PC-9 (cell line): Measurements from ENCODE around the gene CYBRD1. TPM values are rescaled to one million over a fixed set of nuclear protein-coding genes. Genes with fewer than 3 reads are reported as not detected.
"Not testable (repeated sequence)": the region's sequence is repeated elsewhere in the genome, so short reads cannot be mapped to it uniquely, and the experiment has no call there.

Source experiments
- BruUV-seq: library from RNA; stranded (reverse); fragments of 400-500 nt; replicated peaks from 2 replicates; lab custom pipeline; 2021; lab: Mats Ljungman, UMichigan
- CTCF ChIA-PET: fragments of 300-600 bp; sonication (Branson Sonifier 250); formaldehyde crosslinking; loops from one replicate; lab custom pipeline; 2022; ENCODE audit warnings: antibody characterized with exemption; lab: Charles Lee
- POLR2A ChIA-PET: fragments of 300-600 bp; sonication (Branson Sonifier 250); formaldehyde crosslinking; loops from one replicate; lab custom pipeline; 2022; ENCODE audit warnings: antibody characterized with exemption; ENCODE audit not compliant: unreplicated experiment; lab: Charles Lee
- DNase-seq, 2 experiments: peaks; one replicate each; pipeline versions ENCODE4 v3.0.0 to v3.0.0-alpha.2; 2015 to 2022; ENCODE audit warnings: mixed read lengths in 1 of 2
- H2AFZ ChIP-seq: fragments of 200-600 bp; sonication (generic); 2 replicates; pipeline ENCODE4 v1.8.1; 2017; ENCODE audit warnings: antibody characterized with exemption
- H3F3A ChIP-seq: fragments of 200-600 bp; sonication (generic); 2 replicates; pipeline ENCODE4 v1.8.1; 2017; ENCODE audit warnings: antibody characterized with exemption, mild to moderate bottlenecking, low read depth; ENCODE audit not compliant: insufficient read depth
- H3K27ac ChIP-seq: fragments of 200-600 bp; sonication (generic); 2 replicates; pipeline ENCODE4 v1.6.1; 2016; ENCODE audit warnings: mixed run types
- H3K27me3 ChIP-seq: fragments of 200-600 bp; sonication (generic); 2 replicates; pipeline ENCODE4 v1.6.1; 2016; ENCODE audit warnings: low read depth, mixed run types; ENCODE audit not compliant: insufficient read depth
- H3K36me3 ChIP-seq: fragments of 200-600 bp; sonication (generic); 2 replicates; pipeline ENCODE4 v1.6.1; 2016; ENCODE audit warnings: low read depth, mixed run types
- H3K4me1 ChIP-seq: fragments of 200-600 bp; sonication (generic); replicated peaks from 2 replicates; pipeline ENCODE4 v1.6.1; 2016; ENCODE audit warnings: mixed run types; ENCODE audit not compliant: insufficient read depth
- H3K4me2 ChIP-seq: fragments of 200-600 bp; sonication (generic); 2 replicates; pipeline ENCODE4 v1.6.1; 2017; ENCODE audit warnings: mixed run types
- H3K4me3 ChIP-seq: fragments of 200-600 bp; sonication (generic); 2 replicates; pipeline ENCODE4 v1.6.1; 2016; ENCODE audit warnings: mixed run types
- H3K79me2 ChIP-seq: fragments of 200-600 bp; sonication (generic); 2 replicates; pipeline ENCODE4 v1.6.1; 2017; ENCODE audit warnings: low read depth, mixed run types
- H3K9me2 ChIP-seq: fragments of 200-600 bp; sonication (generic); 2 replicates; pipeline ENCODE4 v1.8.1; 2017; ENCODE audit warnings: mild to moderate bottlenecking; ENCODE audit not compliant: insufficient read depth
- H3K9me3 ChIP-seq: fragments of 200-600 bp; sonication (generic); 2 replicates; pipeline ENCODE4 v1.8.1; 2016; ENCODE audit warnings: low read depth; ENCODE audit not compliant: insufficient read depth
- H4K20me1 ChIP-seq: fragments of 200-600 bp; sonication (generic); 2 replicates; pipeline ENCODE4 v1.8.1; 2017; ENCODE audit not compliant: insufficient read depth
- EZH2 ChIP-seq: fragments of 200-600 bp; sonication (generic); IDR thresholded peaks from 2 replicates; pipeline ENCODE4 v1.8.0; 2017; ENCODE audit warnings: antibody characterized with exemption, low read depth
- intact Hi-C: fragments of 100-400 bp; cut with micrococcal nuclease; formaldehyde crosslinking; loops from one replicate; pipeline ENCODE4 v1.10.0; 2022; ENCODE audit not compliant: unreplicated experiment
- total RNA-seq: library from RNA; stranded (reverse); gene quantifications from 2 replicates; pipeline ENCODE4 v1.2.3, GENCODE V29; 2021
- TF ChIP-seq, protein P1 (sequence below): fragments of 200-600 bp; sonication (generic); conservative IDR thresholded peaks from 2 replicates; pipeline ENCODE4 v1.6.1; 2017; ENCODE audit warnings: mixed run types, antibody characterized with exemption, mild to moderate bottlenecking, moderate library complexity

The CYBRD1 gene
- total RNA-seq, 1 experiment from 2014 or later, result 125 TPM

DNA sequence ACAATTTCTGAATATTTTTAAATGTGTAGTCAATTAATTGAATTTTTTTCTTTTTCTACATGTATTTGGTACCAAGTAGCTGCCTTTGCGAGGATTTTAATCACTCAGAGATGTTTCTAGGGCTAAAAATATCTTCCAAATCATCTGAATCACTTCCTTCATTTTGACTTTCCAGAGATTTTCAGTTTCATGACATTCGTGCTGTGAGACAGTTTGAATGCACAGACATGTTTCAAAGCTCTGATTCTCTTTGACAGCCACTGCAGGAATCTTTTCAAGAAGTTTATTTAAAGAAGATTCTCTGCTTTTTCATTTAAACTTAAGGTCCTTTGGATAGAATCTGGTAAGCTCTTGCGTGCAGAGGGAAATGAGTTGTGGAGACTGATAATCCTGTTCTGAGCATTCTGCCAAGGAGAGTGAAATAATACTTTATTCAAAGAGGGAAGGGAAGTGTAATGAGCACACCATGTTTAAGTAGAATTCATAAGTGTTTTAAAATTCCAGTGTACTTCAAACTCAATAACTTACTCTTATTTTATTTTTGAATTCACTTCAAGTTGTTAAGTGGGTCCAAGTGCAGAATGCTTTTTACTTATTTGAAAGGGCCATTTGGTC is 9.7 kb downstream of the CYBRD1 start:
- POLR2A ChIA-PET, result no interaction called here
- CTCF ChIA-PET, result interaction anchor here (0.7 kb wide), 1 partner anchor 161 kb away, joined by 3 read pairs; no protein-coding TSS in a partner anchor
- no peak for DNase-seq
- Histone ChIP-seq H2AFZ (no peak overlapping the region), H3F3A (no peaks in the 10 kb centered on the region), H3K27ac (no peak overlapping the region), H3K9me2 (no peaks in the 10 kb centered on the region), H3K4me1 (no peaks in the 10 kb centered on the region), H3K27me3 (no peaks in the 10 kb centered on the region), H3K36me3 (no peaks in the 10 kb centered on the region), H3K79me2 (peaks cover 19% of the 10 kb centered on the region), H3K4me3 (no peak overlapping the region), H3K4me2 (no peak overlapping the region), H4K20me1 (no peaks in the 10 kb centered on the region), H3K9me3 (peaks cover 5% of the 10 kb centered on the region; the same call in 1 of the 2 replicates)
- BruUV-seq, result no TSS peak
- intact Hi-C loops, result no loop called here
- TF ChIP-seq, protein P1, sequence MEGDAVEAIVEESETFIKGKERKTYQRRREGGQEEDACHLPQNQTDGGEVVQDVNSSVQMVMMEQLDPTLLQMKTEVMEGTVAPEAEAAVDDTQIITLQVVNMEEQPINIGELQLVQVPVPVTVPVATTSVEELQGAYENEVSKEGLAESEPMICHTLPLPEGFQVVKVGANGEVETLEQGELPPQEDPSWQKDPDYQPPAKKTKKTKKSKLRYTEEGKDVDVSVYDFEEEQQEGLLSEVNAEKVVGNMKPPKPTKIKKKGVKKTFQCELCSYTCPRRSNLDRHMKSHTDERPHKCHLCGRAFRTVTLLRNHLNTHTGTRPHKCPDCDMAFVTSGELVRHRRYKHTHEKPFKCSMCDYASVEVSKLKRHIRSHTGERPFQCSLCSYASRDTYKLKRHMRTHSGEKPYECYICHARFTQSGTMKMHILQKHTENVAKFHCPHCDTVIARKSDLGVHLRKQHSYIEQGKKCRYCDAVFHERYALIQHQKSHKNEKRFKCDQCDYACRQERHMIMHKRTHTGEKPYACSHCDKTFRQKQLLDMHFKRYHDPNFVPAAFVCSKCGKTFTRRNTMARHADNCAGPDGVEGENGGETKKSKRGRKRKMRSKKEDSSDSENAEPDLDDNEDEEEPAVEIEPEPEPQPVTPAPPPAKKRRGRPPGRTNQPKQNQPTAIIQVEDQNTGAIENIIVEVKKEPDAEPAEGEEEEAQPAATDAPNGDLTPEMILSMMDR, result no peak
- no peak for TF ChIP-seq EZH2

DNA sequence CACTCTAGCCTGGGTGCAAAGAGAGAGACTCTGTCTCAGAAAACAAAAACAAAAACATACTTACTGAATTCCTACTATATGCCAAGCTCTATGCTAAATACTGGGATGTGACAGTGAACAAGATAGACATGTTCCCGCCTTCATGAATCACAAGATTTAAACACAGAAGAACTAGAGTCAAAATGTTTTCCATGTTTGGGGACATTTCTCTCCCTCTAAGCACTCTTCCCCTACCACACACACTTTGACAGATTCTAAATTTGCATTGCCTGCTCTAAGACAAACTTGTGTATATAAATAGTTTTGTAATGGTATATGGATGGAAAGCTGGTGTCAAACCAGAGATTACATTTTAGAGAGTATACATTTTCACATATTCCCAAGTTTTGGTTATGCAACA is 11.1 kb downstream of the CYBRD1 start:
- CTCF ChIA-PET, result no interaction called here
- H3K27me3 ChIP-seq, result no peaks in the 10 kb centered on the region
- H3K27ac ChIP-seq, result no peak overlapping the region
- H3K4me3 ChIP-seq, result no peak overlapping the region
- TF ChIP-seq, protein P1, result no peak
- no peak for TF ChIP-seq EZH2
- H3K36me3 ChIP-seq, result no peaks in the 10 kb centered on the region
- H3K4me1 ChIP-seq, result no peaks in the 10 kb centered on the region
- no peaks in the 10 kb centered on the region for H4K20me1 ChIP-seq
- peaks cover 5% of the 10 kb centered on the region; the same call in 1 of the 2 replicates for H3K9me3 ChIP-seq
- intact Hi-C loops, result no loop called here
- H3K9me2 ChIP-seq, result no peaks in the 10 kb centered on the region
- peaks cover 11% of the 10 kb centered on the region; the same call in 1 of the 2 replicates for H3K79me2 ChIP-seq
- POLR2A ChIA-PET, result no interaction called here
- H3K4me2 ChIP-seq, result no peak overlapping the region
- BruUV-seq, result no TSS peak
- H2AFZ ChIP-seq, result no peak overlapping the region
- no peak for DNase-seq
- no peaks in the 10 kb centered on the region for H3F3A ChIP-seq

DNA sequence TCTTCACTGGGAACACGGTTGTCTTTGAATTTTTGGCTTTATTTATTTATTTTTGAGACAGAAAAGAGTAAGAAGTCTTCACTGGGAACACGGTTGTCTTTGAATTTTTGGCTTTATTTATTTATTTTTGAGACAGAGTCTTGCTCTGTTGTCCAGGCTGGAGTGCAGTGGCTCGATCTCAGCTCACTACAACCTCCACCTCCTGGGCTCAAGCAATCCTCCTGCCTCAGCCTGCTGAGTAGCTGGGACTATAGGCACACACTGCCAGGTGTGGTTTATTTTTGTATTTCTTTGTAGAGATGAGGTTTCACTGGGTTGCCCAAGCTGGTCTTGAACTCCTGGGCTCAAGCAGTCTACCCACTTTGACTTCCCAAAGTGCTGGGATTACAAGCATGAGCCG is 13.3 kb downstream of the CYBRD1 start:
- H2AFZ ChIP-seq, H3K36me3 ChIP-seq, H3K9me3 ChIP-seq, H3K4me1 ChIP-seq, intact Hi-C loops, DNase-seq, H4K20me1 ChIP-seq, H3F3A ChIP-seq, CTCF ChIA-PET, H3K9me2 ChIP-seq, H3K27ac ChIP-seq, POLR2A ChIA-PET, H3K4me2 ChIP-seq, BruUV-seq, H3K79me2 ChIP-seq, H3K27me3 ChIP-seq, H3K4me3 ChIP-seq: not testable (repeated sequence)
